MCF 10A (cell line): ENCODE results near the gene CRACDL. TPM values are rescaled to one million over a fixed set of nuclear protein-coding genes. Genes with fewer than 3 reads are reported as not detected.

Source experiments
- BruUV-seq: library from RNA; stranded (reverse); fragments of 400-500 nt; replicated peaks from 2 replicates; lab custom pipeline; 2021; lab: Mats Ljungman, UMichigan
- CTCF ChIA-PET: fragments of 300-600 bp; sonication (Branson Sonifier 250); formaldehyde crosslinking; extraction: SDS; loops from one replicate; lab custom pipeline; 2021; ENCODE audit warnings: antibody characterized with exemption, inconsistent platforms; lab: Yijun Ruan, JAX
- POLR2A ChIA-PET: fragments of 300-600, 350-650 bp; sonication (Branson Sonifier 250); formaldehyde crosslinking; extraction: SDS; loops from one replicate; lab custom pipeline; 2020; ENCODE audit warnings: antibody characterized with exemption, inconsistent platforms; lab: Yijun Ruan, JAX
- DNase-seq: peaks from one replicate; pipeline ENCODE4 v3.0.0-alpha.2; 2018; ENCODE audit not compliant: unreplicated experiment
- H3K27ac Mint-ChIP-seq: one replicate; pipeline ENCODE4 v1.8.0; 2022; ENCODE audit warnings: mild to moderate bottlenecking, low read depth, mixed read lengths; ENCODE audit not compliant: unreplicated experiment
- H3K27me3 Mint-ChIP-seq: one replicate; pipeline ENCODE4 v1.8.0; 2022; ENCODE audit warnings: mixed read lengths; ENCODE audit not compliant: insufficient read depth, unreplicated experiment
- H3K36me3 Mint-ChIP-seq: one replicate; pipeline ENCODE4 v1.8.0; 2022; ENCODE audit warnings: mild to moderate bottlenecking, moderate library complexity, mixed read lengths; ENCODE audit not compliant: insufficient read depth, unreplicated experiment
- H3K4me1 Mint-ChIP-seq: one replicate; pipeline ENCODE4 v1.8.0; 2022; ENCODE audit warnings: mixed read lengths; ENCODE audit not compliant: insufficient read depth, unreplicated experiment
- H3K4me3 Mint-ChIP-seq: one replicate; pipeline ENCODE4 v1.8.0; 2022; ENCODE audit warnings: mild to moderate bottlenecking, moderate library complexity, mixed read lengths; ENCODE audit not compliant: unreplicated experiment
- H3K9me3 Mint-ChIP-seq: one replicate; pipeline ENCODE4 v1.8.0; 2022; ENCODE audit warnings: mixed read lengths; ENCODE audit not compliant: unreplicated experiment
- intact Hi-C: fragments of 100-400 bp; cut with micrococcal nuclease; formaldehyde crosslinking; loops from 2 replicates; pipeline ENCODE4 v1.14.1; 2022
- total RNA-seq: library from RNA; stranded (reverse); gene quantifications from 2 replicates; pipeline ENCODE4 v1.2.3, GENCODE V29; 2022
- TF ChIP-seq, protein P1 (sequence below): fragments of 200-600 bp; IDR thresholded peaks from one replicate; pipeline ENCODE4 v1.8.0; 2022; ENCODE audit warnings: antibody characterized with exemption, mild to moderate bottlenecking; ENCODE audit not compliant: unreplicated experiment

Gene CRACDL
- total RNA-seq, 1 experiment from 2014 or later, result 12.9 TPM

DNA sequence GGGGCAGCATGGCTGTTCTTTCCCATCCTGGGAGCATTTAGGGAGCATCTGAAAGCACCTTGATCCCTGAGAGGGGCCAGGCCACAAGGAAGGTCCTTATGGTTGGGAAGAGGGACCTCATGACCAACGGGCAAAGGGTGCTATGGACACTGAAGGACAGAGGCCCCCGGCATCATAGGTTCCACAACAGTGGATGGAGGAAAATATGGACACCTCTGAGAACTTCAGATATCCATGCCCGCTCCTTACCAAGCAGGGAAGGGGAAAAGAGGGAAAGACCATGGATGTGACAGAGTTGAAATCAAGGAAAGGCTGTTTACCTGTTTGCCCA, 111.0 kb downstream of the CRACDL start:
- DNase-seq, result no peak
- intact Hi-C loops, result no loop called here
- no TSS peak for BruUV-seq
- Mint-ChIP-seq H3K4me1 (no peaks in the 10 kb centered on the region), H3K4me3 (no peak overlapping the region), H3K27me3 (no peaks in the 10 kb centered on the region), H3K27ac (no peak overlapping the region), H3K9me3 (no peaks in the 10 kb centered on the region), H3K36me3 (peaks cover 59% of the 10 kb centered on the region)
- POLR2A ChIA-PET, result no interaction called here
- TF ChIP-seq, protein P1, sequence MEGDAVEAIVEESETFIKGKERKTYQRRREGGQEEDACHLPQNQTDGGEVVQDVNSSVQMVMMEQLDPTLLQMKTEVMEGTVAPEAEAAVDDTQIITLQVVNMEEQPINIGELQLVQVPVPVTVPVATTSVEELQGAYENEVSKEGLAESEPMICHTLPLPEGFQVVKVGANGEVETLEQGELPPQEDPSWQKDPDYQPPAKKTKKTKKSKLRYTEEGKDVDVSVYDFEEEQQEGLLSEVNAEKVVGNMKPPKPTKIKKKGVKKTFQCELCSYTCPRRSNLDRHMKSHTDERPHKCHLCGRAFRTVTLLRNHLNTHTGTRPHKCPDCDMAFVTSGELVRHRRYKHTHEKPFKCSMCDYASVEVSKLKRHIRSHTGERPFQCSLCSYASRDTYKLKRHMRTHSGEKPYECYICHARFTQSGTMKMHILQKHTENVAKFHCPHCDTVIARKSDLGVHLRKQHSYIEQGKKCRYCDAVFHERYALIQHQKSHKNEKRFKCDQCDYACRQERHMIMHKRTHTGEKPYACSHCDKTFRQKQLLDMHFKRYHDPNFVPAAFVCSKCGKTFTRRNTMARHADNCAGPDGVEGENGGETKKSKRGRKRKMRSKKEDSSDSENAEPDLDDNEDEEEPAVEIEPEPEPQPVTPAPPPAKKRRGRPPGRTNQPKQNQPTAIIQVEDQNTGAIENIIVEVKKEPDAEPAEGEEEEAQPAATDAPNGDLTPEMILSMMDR, result no peak
- CTCF ChIA-PET, result interaction anchor here (0.6 kb wide), 1 partner anchor 201 kb away, joined by 3 read pairs; no protein-coding TSS in a partner anchor

DNA sequence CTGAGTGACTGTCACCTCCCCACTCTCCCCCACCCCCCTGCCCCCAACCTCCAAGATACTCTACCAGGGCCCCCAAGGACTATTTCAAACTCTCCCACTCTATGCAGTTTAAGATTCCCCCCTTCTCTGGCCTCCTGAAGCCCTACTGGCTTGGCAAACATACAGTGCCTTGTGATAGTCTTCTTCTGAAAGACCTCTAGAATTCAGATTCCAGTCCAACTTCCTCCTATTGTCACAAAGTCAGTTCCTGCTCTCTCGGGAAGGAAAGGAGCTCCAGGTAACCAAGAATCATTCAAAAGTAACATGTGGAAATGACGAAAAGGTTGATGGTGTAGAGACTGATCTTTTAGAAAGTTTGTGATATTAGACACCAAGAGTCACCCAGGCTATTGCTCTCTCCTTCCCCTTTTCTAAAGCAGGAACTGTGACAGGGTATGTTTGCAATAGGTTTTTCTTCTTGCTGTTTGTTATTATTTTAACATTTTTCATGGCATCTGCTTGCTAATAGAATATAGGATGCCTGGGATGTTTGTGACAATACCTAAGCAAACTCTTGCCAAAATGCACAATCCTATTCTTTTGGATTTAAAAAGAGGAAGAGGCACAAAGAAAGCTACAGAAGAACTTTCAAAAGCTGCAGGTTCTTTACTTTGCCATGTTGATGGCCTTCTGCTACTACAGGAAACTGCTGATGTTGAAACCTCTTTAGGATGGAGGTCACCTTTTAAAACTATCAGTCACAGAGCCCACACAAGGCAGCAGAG, 111.6 kb downstream of the CRACDL start:
- peak overlapping the region; percentile 71 for H3K27ac Mint-ChIP-seq
- H3K4me3 Mint-ChIP-seq, result no peak overlapping the region
- no peaks in the 10 kb centered on the region for H3K9me3 Mint-ChIP-seq
- no TSS peak for BruUV-seq
- peaks cover 56% of the 10 kb centered on the region for H3K36me3 Mint-ChIP-seq
- ChIA-PET CTCF (interaction anchor here (0.6 kb wide), 1 partner anchor 202 kb away, joined by 3 read pairs; no protein-coding TSS in a partner anchor), POLR2A (no interaction called here)
- intact Hi-C loops, result no loop called here
- DNase-seq, result no peak
- H3K27me3 Mint-ChIP-seq, result no peaks in the 10 kb centered on the region
- TF ChIP-seq, protein P1, result no peak
- H3K4me1 Mint-ChIP-seq, result no peaks in the 10 kb centered on the region

DNA sequence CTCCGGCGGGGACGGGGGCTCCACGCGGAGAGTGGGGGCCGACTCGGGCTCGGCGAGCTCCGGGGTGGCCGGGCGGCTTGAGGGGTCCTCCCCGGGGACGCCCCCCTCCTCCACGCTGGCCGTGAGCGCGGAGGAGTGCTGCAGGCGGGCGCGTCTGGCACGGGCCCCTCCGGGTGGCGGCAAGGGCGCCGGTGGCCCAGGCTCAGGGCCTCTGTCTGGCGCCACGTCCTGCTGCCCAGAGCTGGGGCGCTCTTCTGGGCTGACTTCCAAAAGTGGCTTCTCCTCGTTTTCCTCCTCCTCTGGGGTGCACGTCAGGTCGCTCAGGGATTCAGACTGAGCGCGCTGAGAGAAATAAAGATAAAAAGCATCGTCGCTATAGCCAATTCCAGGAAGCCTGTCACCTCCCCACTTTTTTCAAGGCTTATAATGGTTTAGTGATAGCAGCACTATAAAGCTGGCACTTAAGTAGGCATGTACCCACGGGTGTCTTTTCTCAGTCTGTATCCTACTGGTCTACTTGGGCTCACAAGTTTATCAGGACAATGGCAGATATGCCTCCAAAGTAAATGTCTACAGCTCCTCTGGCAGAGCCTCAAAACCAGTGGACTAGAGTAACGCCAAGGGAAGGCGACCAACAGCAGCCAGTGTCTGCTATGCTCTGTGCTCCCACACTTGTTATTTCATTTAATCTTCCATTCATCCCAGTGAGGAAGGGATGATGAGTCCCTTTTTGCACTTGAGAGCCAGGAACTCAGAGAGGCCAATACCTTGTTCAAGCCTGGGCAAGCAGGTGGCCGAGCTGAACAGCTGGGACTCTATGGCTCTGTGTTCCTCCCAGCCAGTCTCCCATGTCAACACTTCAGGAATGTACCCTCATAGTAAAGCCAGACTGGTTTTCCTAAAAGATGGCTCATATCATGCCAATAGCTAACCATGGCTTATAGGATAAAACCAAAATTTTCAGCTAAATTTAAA, 112.5 kb downstream of the CRACDL start:
- H3K9me3 Mint-ChIP-seq, result no peaks in the 10 kb centered on the region

More for the DNA sequence above, 112.5 kb downstream of the CRACDL start:
- TF ChIP-seq, protein P1, result no peak
- H3K27ac Mint-ChIP-seq, result peak overlapping the region; percentile 71
- no peak overlapping the region for H3K4me3 Mint-ChIP-seq
- CTCF ChIA-PET, result no interaction called here
- peaks cover 53% of the 10 kb centered on the region for H3K36me3 Mint-ChIP-seq
- POLR2A ChIA-PET, result no interaction called here
- intact Hi-C loops, result no loop called here
- no TSS peak for BruUV-seq
- H3K4me1 Mint-ChIP-seq, result no peaks in the 10 kb centered on the region
- DNase-seq, result no peak
- H3K27me3 Mint-ChIP-seq, result no peaks in the 10 kb centered on the region
